ENCODE data around the gene RNF5. TPM values are rescaled to one million over a fixed set of nuclear protein-coding genes. Genes with fewer than 3 reads are reported as not detected.

Gene RNF5
- total RNA-seq, 1 experiment from 2014 or later = 114 TPM

GRCh38 chr6:32195902-32196681 is 17.9 kb downstream of the RNF5 start (continued):
- TF ChIP-seq AR (CRISPR knock-in tag; IDR thresholded peaks at IDR 0.05) (peak; percentile 58; the same call in 1 of the 2 replicates), SP1 (CRISPR knock-in tag; conservative IDR thresholded peaks at IDR 0.05) (peak; percentile 56; the same call in 1 of the 2 replicates), MAX (CRISPR knock-in tag; IDR thresholded peaks at IDR 0.05) (peak; percentile 54; the same call in 1 of the 2 replicates), MYBL2 (CRISPR knock-in tag; IDR thresholded peaks at IDR 0.05) (peak; percentile 31; the same call in 1 of the 2 replicates), ATF1 (CRISPR knock-in tag; IDR thresholded peaks at IDR 0.05) (peak; percentile 87; the same call in 1 of the 2 replicates)

- Mint-ChIP-seq H3K9me3 (no peaks in the 10 kb centered on the region), H3K27me3 (ENCODE audit: low read depth) (peaks cover 3% of the 10 kb centered on the region; the same call in 1 of the 2 replicates), H3K4me1 (peaks cover 41% of the 10 kb centered on the region), H3K4me3 (peak overlapping the region; percentile 95), H3K36me3 (no peaks in the 10 kb centered on the region), H3K27ac (peak overlapping the region; percentile 100)
- ChIA-PET CTCF (interaction anchor here (0.7 to 1.8 kb wide), 3 partner anchors 16 to 800 kb away, joined by 3 to 5 read pairs (median 3); no protein-coding TSS in a partner anchor), POLR2A (no interaction called here)
- no peak for TF ChIP-seq MYBL2 (CRISPR knock-in tag; IDR thresholded peaks at IDR 0.05)
- TF ChIP-seq TEAD4 (CRISPR knock-in tag; IDR thresholded peaks at IDR 0.05) = no peak
- TF ChIP-seq ZBTB43 (CRISPR knock-in tag; IDR thresholded peaks at IDR 0.05) = peak; percentile 60; the same call in 1 of the 2 replicates
- no peak for TF ChIP-seq NFATC4 (CRISPR knock-in tag; IDR thresholded peaks at IDR 0.05)
- ATAC-seq = no peak
- DNase-seq (ENCODE audit: low spot score) = no peak
These were observed 18.7 kb downstream of the RNF5 start for GRCh38 chr6:32196682-32197616.

GRCh38 chr6:32198345-32198696 is 20.1 kb downstream of the RNF5 start:
- H3K27me3 Mint-ChIP-seq (ENCODE audit: low read depth) = peaks cover 3% of the 10 kb centered on the region; the same call in 1 of the 2 replicates
- H3K36me3 Mint-ChIP-seq = no peaks in the 10 kb centered on the region
- DNase-seq (ENCODE audit: low spot score) = no peak
- no peak for TF ChIP-seq ZNF138 (CRISPR knock-in tag; conservative IDR thresholded peaks at IDR 0.05)
- no peak for TF ChIP-seq FOXK1 (CRISPR knock-in tag; IDR thresholded peaks at IDR 0.05)
- TF ChIP-seq HMGA2 (CRISPR knock-in tag; IDR thresholded peaks at IDR 0.05) = no peak
- no peak for TF ChIP-seq ZBTB21 (CRISPR knock-in tag; IDR thresholded peaks at IDR 0.05; ENCODE audit: borderline replicate concordance)
- TF ChIP-seq ZNF425 (CRISPR knock-in tag; conservative IDR thresholded peaks at IDR 0.05) = no peak
- TF ChIP-seq SP1 (CRISPR knock-in tag; conservative IDR thresholded peaks at IDR 0.05) = no peak
- no peak for TF ChIP-seq AR (CRISPR knock-in tag; IDR thresholded peaks at IDR 0.05)
- no peak for TF ChIP-seq ZNF671 (CRISPR knock-in tag; IDR thresholded peaks at IDR 0.05)
- no peak for TF ChIP-seq ELF4 (CRISPR knock-in tag; IDR thresholded peaks at IDR 0.05; ENCODE audit: low read depth)
- TF ChIP-seq ZNF317 (CRISPR knock-in tag; IDR thresholded peaks at IDR 0.05; ENCODE audit: borderline replicate concordance, low read depth) = no peak
- TF ChIP-seq PRRX2 (CRISPR knock-in tag; IDR thresholded peaks at IDR 0.05) = no peak
- TF ChIP-seq CBFB (CRISPR knock-in tag; IDR thresholded peaks at IDR 0.05; ENCODE audit: low read depth) = no peak
- no peak for TF ChIP-seq NFATC4 (CRISPR knock-in tag; IDR thresholded peaks at IDR 0.05)
- H3K9me3 Mint-ChIP-seq = no peaks in the 10 kb centered on the region
- H3K27ac Mint-ChIP-seq = no peak overlapping the region
- no peak for ATAC-seq
- peaks cover 28% of the 10 kb centered on the region for H3K4me1 Mint-ChIP-seq
- ChIA-PET POLR2A (no interaction called here), CTCF (interaction anchor here (0.7 to 1.5 kb wide), 3 partner anchors 150 to 786 kb away, joined by 3 to 4 read pairs (median 4); no protein-coding TSS in a partner anchor)
- H3K4me3 Mint-ChIP-seq = no peak overlapping the region
